A549 (cell line): Measurements from ENCODE around the gene FGD5.

Experiments used
- FOSL2 ChIP-seq, 2 experiments: fragments of 450-650 bp in 1 of 2; fragments of >200 bp in 1 of 2; sonication (Bioruptor Twin) in 1 of 2; formaldehyde crosslinking; IDR thresholded peaks; 2 replicates each; pipeline versions ENCODE4 v1.5.0 to v1.6.1; 2016 to 2020; ENCODE audit warnings: mild to moderate bottlenecking in 1 of 2, moderate library complexity in 1 of 2
- HDAC2 ChIP-seq: fragments of 200-600 bp; sonication (generic); IDR thresholded peaks from 2 replicates; pipeline ENCODE4 v1.6.1; 2016
- HEYL ChIP-seq: fragments of 250-450 bp; sonication (Bioruptor Pico); IDR thresholded peaks from 2 replicates; pipeline ENCODE4 v1.8.0; 2021; ENCODE audit warnings: mild to moderate bottlenecking, moderate library complexity
- POLR2AphosphoS2 ChIP-seq: conservative IDR thresholded peaks from 2 replicates; pipeline ENCODE4 v1.6.1; 2012; ENCODE audit warnings: low read length, improper control_type of control experiment, inconsistent platforms
- TF ChIP-seq, protein P1 (sequence below): fragments of >200 bp; sonication (Bioruptor Twin); formaldehyde crosslinking; IDR thresholded peaks from 3 replicates; pipeline ENCODE4 v1.5.1; 2016
- TF ChIP-seq, protein P2 (sequence below): fragments of 450-650 bp; IDR thresholded peaks from 2 replicates; pipeline ENCODE4 v1.6.1; 2014; ENCODE audit warnings: antibody characterized with exemption
- TF ChIP-seq, protein P3 (sequence below): IDR thresholded peaks from 2 replicates; pipeline ENCODE4 v1.6.1; 2012

DNA sequence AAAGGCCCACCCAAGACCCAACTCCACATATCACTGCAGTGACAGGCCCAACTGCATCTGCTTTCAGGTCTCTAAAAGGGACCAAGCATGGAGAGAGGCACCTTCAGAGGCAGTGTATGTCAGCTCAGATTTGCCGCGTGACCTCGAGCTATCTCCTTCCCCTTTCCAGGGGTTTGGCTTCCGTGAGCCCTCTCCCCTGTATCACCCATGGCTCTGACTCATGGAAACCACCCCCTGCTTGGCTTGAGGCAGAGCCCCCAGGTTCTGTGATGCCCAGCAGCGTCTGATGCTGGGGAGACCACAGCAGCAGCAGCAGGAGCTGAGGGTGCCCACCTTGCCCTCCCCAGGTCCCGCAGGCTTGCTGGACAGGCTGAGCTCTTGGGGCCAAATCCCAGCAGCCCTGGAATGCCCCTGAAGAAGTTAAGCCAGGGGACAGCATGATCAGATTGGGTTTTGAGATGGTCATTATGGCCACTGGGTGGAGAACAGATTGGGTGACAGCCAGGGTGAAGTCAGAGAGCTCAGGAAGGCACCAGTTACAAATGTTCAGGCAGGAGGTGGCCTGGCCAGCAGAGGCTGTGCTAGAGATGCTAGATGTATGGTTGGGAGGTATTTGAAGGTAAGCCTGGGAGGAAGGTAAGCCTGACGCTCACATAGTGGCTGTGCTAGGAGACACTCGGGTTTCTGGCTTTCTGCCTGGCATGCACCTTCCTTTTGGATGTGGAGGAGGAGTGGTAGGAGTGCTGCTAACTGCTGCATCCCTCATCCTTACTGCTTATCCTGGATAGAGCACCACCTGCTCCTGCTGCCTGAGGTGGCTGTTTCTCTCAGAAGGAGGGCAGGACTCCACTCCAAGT is 42.9 kb downstream of the FGD5 start:
- TF ChIP-seq FOSL2 (IDR thresholded peaks at IDR 0.05) (no peak), FOSL2 (CRISPR knock-in tag; IDR thresholded peaks at IDR 0.05) (no peak), HDAC2 (no peak), POLR2AphosphoS2 (no peak), HEYL (CRISPR knock-in tag) (no peak)
- TF ChIP-seq, protein P1, sequence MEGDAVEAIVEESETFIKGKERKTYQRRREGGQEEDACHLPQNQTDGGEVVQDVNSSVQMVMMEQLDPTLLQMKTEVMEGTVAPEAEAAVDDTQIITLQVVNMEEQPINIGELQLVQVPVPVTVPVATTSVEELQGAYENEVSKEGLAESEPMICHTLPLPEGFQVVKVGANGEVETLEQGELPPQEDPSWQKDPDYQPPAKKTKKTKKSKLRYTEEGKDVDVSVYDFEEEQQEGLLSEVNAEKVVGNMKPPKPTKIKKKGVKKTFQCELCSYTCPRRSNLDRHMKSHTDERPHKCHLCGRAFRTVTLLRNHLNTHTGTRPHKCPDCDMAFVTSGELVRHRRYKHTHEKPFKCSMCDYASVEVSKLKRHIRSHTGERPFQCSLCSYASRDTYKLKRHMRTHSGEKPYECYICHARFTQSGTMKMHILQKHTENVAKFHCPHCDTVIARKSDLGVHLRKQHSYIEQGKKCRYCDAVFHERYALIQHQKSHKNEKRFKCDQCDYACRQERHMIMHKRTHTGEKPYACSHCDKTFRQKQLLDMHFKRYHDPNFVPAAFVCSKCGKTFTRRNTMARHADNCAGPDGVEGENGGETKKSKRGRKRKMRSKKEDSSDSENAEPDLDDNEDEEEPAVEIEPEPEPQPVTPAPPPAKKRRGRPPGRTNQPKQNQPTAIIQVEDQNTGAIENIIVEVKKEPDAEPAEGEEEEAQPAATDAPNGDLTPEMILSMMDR: no peak
- TF ChIP-seq, protein P2, sequence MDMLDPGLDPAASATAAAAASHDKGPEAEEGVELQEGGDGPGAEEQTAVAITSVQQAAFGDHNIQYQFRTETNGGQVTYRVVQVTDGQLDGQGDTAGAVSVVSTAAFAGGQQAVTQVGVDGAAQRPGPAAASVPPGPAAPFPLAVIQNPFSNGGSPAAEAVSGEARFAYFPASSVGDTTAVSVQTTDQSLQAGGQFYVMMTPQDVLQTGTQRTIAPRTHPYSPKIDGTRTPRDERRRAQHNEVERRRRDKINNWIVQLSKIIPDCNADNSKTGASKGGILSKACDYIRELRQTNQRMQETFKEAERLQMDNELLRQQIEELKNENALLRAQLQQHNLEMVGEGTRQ: no peak
- TF ChIP-seq, protein P3, sequence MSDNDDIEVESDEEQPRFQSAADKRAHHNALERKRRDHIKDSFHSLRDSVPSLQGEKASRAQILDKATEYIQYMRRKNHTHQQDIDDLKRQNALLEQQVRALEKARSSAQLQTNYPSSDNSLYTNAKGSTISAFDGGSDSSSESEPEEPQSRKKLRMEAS: no peak
